HG02938 (cell line): ENCODE measurements around the gene KCNG2.

Experiments used
- ATAC-seq: cut with Tn5 transposase; IDR thresholded peaks from one replicate; pipeline ENCODE4 v1.9.1; 2021; ENCODE audit warnings: mild to moderate bottlenecking, moderate library complexity; ENCODE audit not compliant: unreplicated experiment

Gene KCNG2

GRCh38 chr18:79878741-79879378 lies 81.1 kb downstream of the KCNG2 start:
- ATAC-seq: no peak

GRCh38 chr18:79879566-79879965 lies 81.8 kb downstream of the KCNG2 start:
- ATAC-seq: no peak

DNA sequence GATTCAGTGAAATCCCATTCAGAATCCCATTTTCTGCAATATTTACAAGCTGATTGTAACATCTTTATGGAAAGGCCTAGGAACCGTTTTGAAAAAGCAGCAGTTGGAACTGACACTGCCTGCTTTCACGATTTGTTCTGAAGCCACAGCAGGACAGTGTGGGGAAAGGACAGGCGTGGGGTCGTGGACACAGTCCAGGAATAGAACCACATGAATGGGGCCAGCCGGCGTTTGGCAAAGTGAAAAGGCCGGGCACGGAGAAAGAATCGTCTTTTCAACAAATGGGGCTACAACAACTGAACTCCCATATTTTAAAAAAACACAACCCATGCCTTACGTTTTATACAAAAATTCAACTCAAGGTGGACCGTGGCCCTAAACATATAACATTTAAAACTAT lies 84.0 kb downstream of the KCNG2 start:
- ATAC-seq: no peak

DNA sequence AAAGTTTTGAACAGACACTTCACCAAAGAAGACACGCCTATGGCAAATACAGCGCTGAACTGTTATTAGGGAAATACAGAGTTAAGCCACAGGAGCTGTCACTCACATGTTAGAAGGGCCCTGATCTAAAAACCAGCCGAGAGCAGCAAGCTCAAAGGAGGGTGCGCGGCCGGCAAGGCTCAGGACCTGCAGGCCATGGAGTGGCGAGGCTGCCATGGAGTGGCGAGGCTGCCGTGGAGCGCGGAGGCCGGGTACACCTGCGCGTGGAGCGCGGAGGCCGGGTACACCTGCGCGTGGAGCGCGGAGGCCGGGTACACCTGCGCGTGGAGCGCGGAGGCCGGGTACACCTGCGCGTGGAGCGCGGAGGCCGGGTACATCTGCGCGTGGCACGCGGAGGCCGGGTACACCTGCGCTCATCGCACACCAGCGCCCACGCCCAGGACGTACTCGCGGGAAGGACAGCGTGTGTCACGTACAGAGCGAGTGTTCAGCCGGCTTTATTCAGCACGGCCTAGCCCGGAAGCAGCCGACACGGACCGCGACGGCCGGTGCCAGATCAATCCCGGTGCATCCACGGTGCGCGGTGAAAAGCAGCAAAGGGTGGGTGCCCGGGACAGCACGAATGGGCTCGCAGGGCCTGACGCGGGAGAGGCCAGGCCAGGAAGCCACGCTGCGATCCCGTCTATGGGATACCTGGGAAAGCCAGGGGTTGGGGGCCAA lies 84.9 kb downstream of the KCNG2 start:
- ATAC-seq: no peak

GRCh38 chr18:79883461-79884293 lies 85.9 kb downstream of the KCNG2 start:
- ATAC-seq: no peak

- ATAC-seq: no peak
These were observed 86.7 kb downstream of the KCNG2 start for GRCh38 chr18:79884294-79884962.

DNA sequence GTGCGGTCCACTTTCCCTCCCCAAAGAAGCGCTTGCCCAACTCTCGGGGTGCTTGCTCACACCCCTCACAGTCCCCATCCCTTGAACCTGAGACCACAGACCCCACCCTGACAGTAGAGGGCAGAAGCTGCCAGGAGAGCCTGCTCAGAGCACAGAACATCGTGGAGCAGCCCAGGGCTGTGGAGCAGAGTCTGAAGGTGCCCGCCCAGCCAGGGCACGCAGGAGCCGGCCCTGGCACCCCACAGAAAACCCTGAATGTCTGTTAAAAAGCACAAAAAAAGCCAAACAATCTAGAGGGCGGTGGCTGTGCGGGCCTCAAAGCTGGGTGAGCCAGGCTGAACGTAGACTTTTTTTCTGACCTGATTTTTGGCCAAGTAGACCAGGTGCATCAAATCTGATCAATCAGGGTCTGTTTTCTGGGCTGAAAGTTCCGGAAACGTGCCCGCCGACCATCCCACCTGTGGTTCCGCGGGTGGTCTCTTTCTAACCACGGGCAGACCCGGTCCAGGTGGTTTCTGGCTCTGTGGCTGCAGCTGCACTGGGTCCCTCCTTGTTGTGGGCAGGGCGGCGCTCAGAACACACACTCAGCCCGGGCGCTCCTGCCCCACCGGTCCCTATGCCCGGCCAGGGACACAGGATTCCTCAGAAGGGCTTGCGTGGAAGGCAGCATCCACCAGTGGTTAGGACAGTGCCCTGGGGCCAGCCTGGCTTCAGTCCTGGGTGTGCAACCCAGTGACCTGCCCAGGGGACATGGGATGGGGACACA lies 87.4 kb downstream of the KCNG2 start:
- no peak for ATAC-seq

- ATAC-seq: no peak
These were observed 89.7 kb downstream of the KCNG2 start for GRCh38 chr18:79887181-79888000.

DNA sequence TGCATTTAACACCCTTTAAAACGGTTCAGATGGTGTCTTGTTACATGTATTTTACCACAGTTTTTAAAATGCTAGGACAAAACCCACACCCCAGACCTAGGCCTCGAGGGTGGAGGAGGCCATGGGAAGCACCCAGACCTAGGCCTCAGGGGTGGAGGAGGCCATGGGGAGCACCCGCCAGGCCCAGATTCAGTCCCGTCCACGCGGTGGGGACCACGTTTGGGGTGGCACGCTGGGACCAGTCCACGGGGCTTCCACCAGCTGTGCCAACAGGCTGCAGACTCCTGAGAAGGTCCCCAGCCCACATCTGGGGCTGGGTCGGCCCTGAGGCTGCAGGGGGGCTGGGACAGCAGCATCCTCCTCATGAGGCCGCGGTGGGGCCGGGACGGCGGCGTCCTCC lies 90.3 kb downstream of the KCNG2 start:
- ATAC-seq: no peak

- ATAC-seq: no peak
These were observed 91.8 kb downstream of the KCNG2 start for GRCh38 chr18:79889569-79889968.

DNA sequence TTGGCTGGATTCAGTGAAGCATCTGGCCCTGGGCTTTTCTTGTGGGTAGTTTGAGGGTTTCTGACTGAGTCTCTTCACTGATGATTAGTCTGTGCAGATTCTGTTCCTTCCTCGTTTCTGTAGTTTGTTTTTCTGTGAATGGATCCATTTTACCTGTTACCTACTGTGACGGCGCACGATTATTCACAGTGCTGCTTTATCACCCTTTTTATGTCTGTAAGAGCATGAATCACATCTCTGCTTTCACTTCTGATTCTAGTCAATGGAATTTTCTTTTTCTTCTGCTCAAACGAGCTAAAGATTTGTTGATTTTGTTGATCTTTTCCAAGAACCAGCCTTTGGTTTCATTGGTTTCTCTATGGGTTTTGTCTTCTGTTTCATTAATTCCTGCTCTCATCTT lies 92.9 kb downstream of the KCNG2 start:
- no peak for ATAC-seq

GRCh38 chr18:79896738-79897137 lies 99.0 kb downstream of the KCNG2 start:
- ATAC-seq: no peak

GRCh38 chr18:79897940-79898625 lies 100.3 kb downstream of the KCNG2 start:
- no peak for ATAC-seq

DNA sequence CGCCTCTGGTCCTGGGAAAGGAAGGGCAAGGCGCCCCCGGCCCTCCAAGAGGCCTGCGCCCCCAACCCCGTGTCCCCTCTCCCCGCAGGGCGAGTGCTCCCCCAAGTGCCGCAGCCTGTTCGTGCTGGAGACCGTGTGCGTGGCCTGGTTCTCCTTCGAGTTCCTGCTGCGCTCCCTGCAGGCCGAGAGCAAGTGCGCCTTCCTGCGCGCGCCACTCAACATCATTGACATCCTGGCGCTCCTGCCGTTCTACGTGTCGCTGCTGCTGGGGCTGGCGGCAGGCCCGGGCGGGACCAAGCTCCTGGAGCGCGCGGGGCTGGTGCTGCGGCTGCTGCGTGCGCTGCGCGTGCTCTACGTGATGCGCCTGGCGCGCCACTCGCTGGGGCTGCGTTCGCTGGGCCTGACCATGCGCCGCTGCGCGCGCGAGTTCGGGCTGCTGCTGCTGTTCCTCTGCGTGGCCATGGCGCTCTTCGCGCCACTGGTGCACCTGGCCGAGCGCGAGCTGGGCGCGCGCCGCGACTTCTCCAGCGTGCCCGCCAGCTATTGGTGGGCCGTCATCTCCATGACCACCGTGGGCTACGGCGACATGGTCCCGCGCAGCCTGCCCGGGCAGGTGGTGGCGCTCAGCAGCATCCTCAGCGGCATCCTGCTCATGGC lies 101.3 kb downstream of the KCNG2 start:
- no peak for ATAC-seq

GRCh38 chr18:79899609-79900445 lies 102.1 kb downstream of the KCNG2 start:
- no peak for ATAC-seq

- no peak for ATAC-seq
These were observed 103.2 kb downstream of the KCNG2 start for GRCh38 chr18:79900610-79901570.

- ATAC-seq: no peak
These were observed 103.9 kb downstream of the KCNG2 start for GRCh38 chr18:79901665-79902064.
